Liver (tissue), 9 donors: Measurements from ENCODE around the gene SPATA32. TPM values are rescaled to one million over a fixed set of nuclear protein-coding genes. Genes with fewer than 3 reads are reported as not detected.

Source experiments
- DNase-seq: peaks from one replicate; pipeline ENCODE4 v3.0.0-alpha.2; 2017; ENCODE audit warnings: low spot score
- H3K27ac ChIP-seq, 2 donors: one replicate each; pipeline ENCODE4 v1.7.0; 2013; ENCODE audit warnings: inconsistent platforms in 2 of 2, low read length in 2 of 2, control low read depth in 1 of 2, low read depth in 1 of 2, mild to moderate bottlenecking in 1 of 2
- H3K27me3 ChIP-seq, 4 donors: one replicate each; pipeline versions ENCODE4 v1.6.1 to v1.7.0; 2013; ENCODE audit warnings: low read length in 3 of 4, inconsistent platforms in 1 of 4, mild to moderate bottlenecking in 1 of 4, moderate library complexity in 1 of 4; ENCODE audit not compliant: control insufficient read depth in 4 of 4, insufficient read depth in 4 of 4
- H3K36me3 ChIP-seq, 4 donors: one replicate each; pipeline versions ENCODE4 v1.6.1 to v1.7.0; 2013; ENCODE audit warnings: low read length in 3 of 4, mild to moderate bottlenecking in 3 of 4, low read depth in 1 of 4, moderate library complexity in 1 of 4; ENCODE audit not compliant: control insufficient read depth in 4 of 4, insufficient read depth in 3 of 4
- H3K4me1 ChIP-seq, 4 donors: one replicate each; pipeline versions ENCODE4 v1.6.1 to v1.7.0; 2013; ENCODE audit warnings: low read length in 3 of 4, mild to moderate bottlenecking in 3 of 4, moderate library complexity in 1 of 4; ENCODE audit not compliant: control insufficient read depth in 4 of 4, insufficient read depth in 4 of 4
- H3K4me3 ChIP-seq, 3 donors: one replicate each; pipeline versions ENCODE4 v1.6.1 to v1.7.0; 2013; ENCODE audit warnings: low read length in 3 of 3, control low read depth in 1 of 3, low read depth in 1 of 3, mild to moderate bottlenecking in 1 of 3
- H3K9ac ChIP-seq, 2 donors: one replicate each; pipeline ENCODE4 v1.7.0; 2013; ENCODE audit warnings: low read length in 2 of 2, mild to moderate bottlenecking in 2 of 2, moderate library complexity in 2 of 2, control low read depth in 1 of 2, low read depth in 1 of 2
- H3K9me3 ChIP-seq, 4 donors: one replicate each; pipeline versions ENCODE4 v1.6.1 to v1.7.0; 2013; ENCODE audit warnings: low read length in 3 of 4; ENCODE audit not compliant: control insufficient read depth in 4 of 4
- ATF3 ChIP-seq: IDR thresholded peaks from 2 replicates; pipeline ENCODE4 v1.6.1; 2016; ENCODE audit warnings: antibody characterized with exemption
- CTCF ChIP-seq: fragments of 150-350 bp; IDR thresholded peaks from 2 replicates; pipeline ENCODE4 v1.5.1; 2017; ENCODE audit warnings: improper control_type of control experiment, low read depth, low read length; ENCODE audit not compliant: missing input control
- EGR1 ChIP-seq, 2 donors: IDR thresholded peaks; 2 replicates each; pipeline ENCODE4 v1.6.1; 2016 to 2018; ENCODE audit warnings: antibody characterized with exemption in 2 of 2, low read depth in 2 of 2
- FOXA1 ChIP-seq: IDR thresholded peaks from 2 replicates; pipeline ENCODE4 v1.6.1; 2016; ENCODE audit warnings: antibody characterized with exemption
- FOXA2 ChIP-seq: IDR thresholded peaks from 2 replicates; pipeline ENCODE4 v1.6.1; 2016; ENCODE audit warnings: antibody characterized with exemption
- GABPA ChIP-seq, 2 donors: IDR thresholded peaks in 1 of 2; conservative IDR thresholded peaks in 1 of 2; 2 replicates each; pipeline ENCODE4 v1.6.1; 2016; ENCODE audit warnings: antibody characterized with exemption in 2 of 2, mild to moderate bottlenecking in 1 of 2, moderate library complexity in 1 of 2
- HNF4A ChIP-seq, 2 donors: conservative IDR thresholded peaks; 2 replicates each; pipeline ENCODE4 v1.6.1; 2016; ENCODE audit warnings: antibody characterized with exemption in 2 of 2, mild to moderate bottlenecking in 2 of 2
- HNF4G ChIP-seq: IDR thresholded peaks from 2 replicates; pipeline ENCODE4 v1.6.1; 2016; ENCODE audit warnings: antibody characterized with exemption
- JUND ChIP-seq, 2 donors: IDR thresholded peaks; 2 replicates each; pipeline ENCODE4 v1.6.1; 2016; ENCODE audit warnings: antibody characterized with exemption in 2 of 2
- MAX ChIP-seq: IDR thresholded peaks from 2 replicates; pipeline ENCODE4 v1.6.1; 2016; ENCODE audit warnings: antibody characterized with exemption
- NR2F2 ChIP-seq: IDR thresholded peaks from 2 replicates; pipeline ENCODE4 v1.6.1; 2016; ENCODE audit warnings: antibody characterized with exemption
- RAD21 ChIP-seq, 2 donors: IDR thresholded peaks; 2 replicates each; pipeline ENCODE4 v1.6.1; 2016; ENCODE audit warnings: antibody characterized with exemption in 2 of 2, mild to moderate bottlenecking in 2 of 2
- REST ChIP-seq: IDR thresholded peaks from 2 replicates; pipeline ENCODE4 v1.6.1; 2016; ENCODE audit warnings: antibody characterized with exemption, mild to moderate bottlenecking
- RXRA ChIP-seq, 2 donors: IDR thresholded peaks; 2 replicates each; pipeline ENCODE4 v1.6.1; 2017 to 2018; ENCODE audit warnings: antibody characterized with exemption in 2 of 2, mild to moderate bottlenecking in 1 of 2
- SP1 ChIP-seq: IDR thresholded peaks from 2 replicates; pipeline ENCODE4 v1.6.1; 2018; ENCODE audit warnings: antibody characterized with exemption, mild to moderate bottlenecking
- TAF1 ChIP-seq: conservative IDR thresholded peaks from 2 replicates; pipeline ENCODE4 v1.6.1; 2016; ENCODE audit warnings: antibody characterized with exemption, mild to moderate bottlenecking
- YY1 ChIP-seq: IDR thresholded peaks from 2 replicates; pipeline ENCODE4 v1.6.1; 2016; ENCODE audit warnings: antibody characterized with exemption, mild to moderate bottlenecking
- ZBTB33 ChIP-seq: IDR thresholded peaks from 2 replicates; pipeline ENCODE4 v1.6.1; 2016; ENCODE audit warnings: antibody characterized with exemption
- WGBS: extraction: QIAGEN DNeasy Blood & Tissue Kit; methylation state at CpG from one replicate; pipeline ENCODE4 v1.1.7; 2013; 5-methylcytosine and 5-hydroxymethylcytosine counted together
- polyA plus RNA-seq, 2 donors: library from polyadenylated mRNA; stranded (reverse) in 1 of 2; unstranded in 1 of 2; fragments of 200-250 nt in 1 of 2; fragments of >200 nt in 1 of 2; fragmentation: Nextera tagmentation in 1 of 2; extraction: Ambion mirVana in 1 of 2; gene quantifications; one replicate each; pipeline versions ENCODE4 v1.2.1 to v1.2.3, GENCODE V29; 2013 to 2015
- total RNA-seq, 2 donors: library from RNA; depleted of rRNA; stranded (reverse); fragments of >200 nt; gene quantifications; one replicate each; pipeline ENCODE4 v1.2.3, GENCODE V29; 2014
- donor health status: healthy.
- donor health status: healthy.
- donor health status: healthy.
- donor health status: healthy.
- donor health status: healthy.

SPATA32 gene
- total and polyA plus RNA-seq, 4 donors, result not detected

- no peaks in the 10 kb centered on the region for H3K27me3 ChIP-seq
- no peak overlapping the region for H3K27ac ChIP-seq
- no peak for TF ChIP-seq MAX
- DNase-seq, result no peak
- H3K36me3 ChIP-seq, result peaks cover 24 to 65% (median 45%) of the 10 kb centered on the region in 4 donors
- H3K9me3 ChIP-seq, result no peaks in the 10 kb centered on the region
- peaks cover 4 to 20% (median 9%) of the 10 kb centered on the region in 4 donors for H3K4me1 ChIP-seq
- H3K9ac ChIP-seq, result no peak overlapping the region
- WGBS, result 98% methylated on average over 13 of the region's 13 CpGs
- H3K4me3 ChIP-seq, result no peak overlapping the region
Observed at GRCh38 chr17:45266372-45266926, 4.6 kb upstream of the SPATA32 start.

- WGBS, result 92% methylated on average over 1 of the region's 1 CpG
- no peak for DNase-seq
- H3K4me1 ChIP-seq, result peaks cover 4 to 24% (median 11%) of the 10 kb centered on the region in 4 donors
- H3K9ac ChIP-seq, result no peak overlapping the region
- no peak overlapping the region for H3K4me3 ChIP-seq
- peaks cover 21 to 64% (median 44%) of the 10 kb centered on the region in 4 donors for H3K36me3 ChIP-seq
- TF ChIP-seq SP1, result no peak
- TF ChIP-seq CTCF, result no peak
- TF ChIP-seq EGR1 (IDR thresholded peaks at IDR 0.05; ENCODE audit: low read depth in 2 of 2), result no peak
- no peak for TF ChIP-seq ZBTB33
- TF ChIP-seq ATF3, result no peak
- no peak for TF ChIP-seq TAF1
- TF ChIP-seq FOXA2, result no peak
- no peak for TF ChIP-seq YY1
- TF ChIP-seq RAD21 (IDR thresholded peaks at IDR 0.05), result no peak
- no peak for TF ChIP-seq HNF4A (conservative IDR thresholded peaks at IDR 0.05)
- TF ChIP-seq FOXA1, result no peak
- no peak for TF ChIP-seq MAX
- TF ChIP-seq HNF4G, result no peak
- no peak for TF ChIP-seq GABPA (IDR thresholded peaks at IDR 0.05 in 1 of 2, conservative IDR thresholded peaks at IDR 0.05 in 1 of 2)
- no peak for TF ChIP-seq NR2F2
- no peak for TF ChIP-seq RXRA (IDR thresholded peaks at IDR 0.05)
- TF ChIP-seq JUND (IDR thresholded peaks at IDR 0.05), result no peak
- TF ChIP-seq REST, result no peak
- H3K9me3 ChIP-seq, result no peaks in the 10 kb centered on the region
- no peaks in the 10 kb centered on the region for H3K27me3 ChIP-seq
- H3K27ac ChIP-seq, result no peak overlapping the region
Observed at GRCh38 chr17:45265821-45266220, 3.9 kb upstream of the SPATA32 start.
